HG03097 (cell line): Measurements from ENCODE around the gene PLCZ1.

Experiments used
- ATAC-seq: cut with Tn5 transposase; IDR thresholded peaks from one replicate; pipeline ENCODE4 v1.9.1; 2021; ENCODE audit not compliant: unreplicated experiment, low FRiP score

Gene PLCZ1

DNA sequence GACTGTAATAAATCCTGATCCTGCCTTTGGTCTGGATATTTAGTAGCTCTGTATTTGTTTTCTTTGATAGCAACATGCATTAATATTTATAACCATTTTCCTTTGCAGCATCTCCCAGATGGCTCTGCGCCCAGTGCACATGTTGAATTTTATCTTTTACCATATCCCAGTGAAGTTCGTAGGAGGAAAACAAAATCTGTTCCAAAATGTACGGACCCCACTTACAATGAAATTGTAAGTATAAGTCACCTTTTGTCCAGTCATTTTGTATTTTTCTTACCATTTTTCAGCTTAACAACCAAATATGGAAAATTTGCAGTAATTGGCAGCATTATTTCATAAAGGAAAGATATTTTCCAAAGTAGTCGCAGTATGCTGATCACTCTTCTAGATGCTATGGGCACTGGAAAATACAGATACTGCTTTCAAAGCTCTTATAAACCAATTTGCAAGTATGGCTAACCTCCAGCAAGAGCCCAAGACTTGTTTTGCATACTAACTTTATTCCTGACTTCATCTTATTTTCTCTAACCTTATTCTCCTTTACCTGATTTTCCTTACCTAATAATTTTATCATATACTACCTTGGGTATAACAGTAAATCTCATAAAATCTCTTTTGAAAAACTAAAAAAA is 97.4 kb downstream of the PLCZ1 start:
- ATAC-seq: no peak

- no peak for ATAC-seq
Measured at GRCh38 chr12:18634382-18634781, 103.4 kb downstream of the PLCZ1 start.
